HG03280 (cell line): Measurements from ENCODE around the gene SENP3.

ENCODE experiments used
- ATAC-seq: cut with Tn5 transposase; IDR thresholded peaks from one replicate; pipeline ENCODE4 v1.9.1; 2021; ENCODE audit warnings: mild to moderate bottlenecking, moderate library complexity; ENCODE audit not compliant: unreplicated experiment

SENP3 gene

DNA sequence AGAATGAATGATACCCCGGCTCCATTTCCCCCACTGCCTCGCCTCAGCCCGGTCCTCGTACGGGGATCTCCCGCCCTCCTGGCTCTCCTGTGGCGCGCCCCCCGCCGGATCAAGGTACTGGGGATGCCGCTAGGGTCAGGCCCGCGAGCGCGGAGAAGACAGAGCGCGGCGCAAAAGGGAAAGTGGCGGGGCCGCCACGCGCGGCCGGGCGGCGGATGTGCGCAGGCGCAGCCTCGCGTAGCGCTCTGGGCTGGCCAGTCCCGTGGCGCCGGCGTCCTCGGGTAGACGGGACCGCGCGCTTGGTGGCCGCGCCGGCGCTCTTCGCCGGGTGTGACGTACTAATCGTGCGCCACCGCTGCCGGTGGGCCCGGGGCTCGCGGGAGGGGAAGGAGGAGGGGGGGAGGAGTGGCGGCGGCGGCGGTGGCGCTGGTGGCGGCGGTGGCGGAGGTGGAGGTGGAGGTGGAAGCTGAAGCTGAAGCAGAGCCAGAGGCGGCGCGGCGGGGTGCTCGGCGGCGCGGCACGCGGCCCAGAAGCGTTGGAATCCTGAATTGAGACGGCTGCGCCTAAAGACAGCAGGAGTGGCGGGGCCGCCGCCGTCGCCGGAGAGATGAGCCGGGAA lies at the start of gene SENP3:
Gene SENP3 (plus strand): TSS at position 331 of the 619 bp plus-strand sequence. CDS start 1,158 bp downstream, outside the sequence.
- ATAC-seq = peak; percentile 67

DNA sequence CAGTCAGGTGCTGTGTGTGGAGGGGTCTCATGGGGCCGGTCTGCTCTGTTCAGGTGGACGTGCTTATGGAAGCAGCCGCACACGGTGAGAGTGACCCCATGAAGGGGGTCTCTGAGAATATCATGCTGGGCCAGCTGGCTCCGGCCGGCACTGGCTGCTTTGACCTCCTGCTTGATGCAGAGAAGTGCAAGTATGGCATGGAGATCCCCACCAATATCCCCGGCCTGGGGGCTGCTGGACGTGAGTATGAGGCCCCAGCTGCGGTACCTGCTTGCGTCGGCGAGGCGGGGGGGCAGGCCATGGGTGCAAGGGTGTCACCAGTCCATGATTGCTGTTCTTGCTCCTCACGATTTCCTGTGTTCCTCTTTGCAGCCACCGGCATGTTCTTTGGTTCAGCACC lies 49.6 kb upstream of the SENP3 start:
- no peak for ATAC-seq

DNA sequence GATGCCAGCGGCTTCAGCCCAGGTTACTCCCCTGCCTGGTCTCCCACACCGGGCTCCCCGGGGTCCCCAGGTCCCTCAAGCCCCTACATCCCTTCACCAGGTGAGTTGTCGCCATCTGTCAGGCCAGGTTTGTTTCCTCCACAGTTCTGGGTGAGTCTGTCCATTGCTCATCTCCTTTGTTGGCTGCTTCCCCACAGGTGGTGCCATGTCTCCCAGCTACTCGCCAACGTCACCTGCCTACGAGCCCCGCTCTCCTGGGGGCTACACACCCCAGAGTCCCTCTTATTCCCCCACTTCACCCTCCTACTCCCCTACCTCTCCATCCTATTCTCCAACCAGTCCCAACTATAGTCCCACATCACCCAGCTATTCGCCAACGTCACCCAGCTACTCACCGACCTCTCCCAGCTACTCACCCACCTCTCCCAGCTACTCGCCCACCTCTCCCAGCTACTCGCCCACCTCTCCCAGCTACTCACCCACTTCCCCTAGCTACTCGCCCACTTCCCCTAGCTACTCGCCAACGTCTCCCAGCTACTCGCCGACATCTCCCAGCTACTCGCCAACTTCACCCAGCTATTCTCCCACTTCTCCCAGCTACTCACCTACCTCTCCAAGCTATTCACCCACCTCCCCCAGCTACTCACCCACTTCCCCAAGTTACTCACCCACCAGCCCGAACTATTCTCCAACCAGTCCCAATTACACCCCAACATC lies 48.7 kb upstream of the SENP3 start:
- ATAC-seq = no peak

DNA sequence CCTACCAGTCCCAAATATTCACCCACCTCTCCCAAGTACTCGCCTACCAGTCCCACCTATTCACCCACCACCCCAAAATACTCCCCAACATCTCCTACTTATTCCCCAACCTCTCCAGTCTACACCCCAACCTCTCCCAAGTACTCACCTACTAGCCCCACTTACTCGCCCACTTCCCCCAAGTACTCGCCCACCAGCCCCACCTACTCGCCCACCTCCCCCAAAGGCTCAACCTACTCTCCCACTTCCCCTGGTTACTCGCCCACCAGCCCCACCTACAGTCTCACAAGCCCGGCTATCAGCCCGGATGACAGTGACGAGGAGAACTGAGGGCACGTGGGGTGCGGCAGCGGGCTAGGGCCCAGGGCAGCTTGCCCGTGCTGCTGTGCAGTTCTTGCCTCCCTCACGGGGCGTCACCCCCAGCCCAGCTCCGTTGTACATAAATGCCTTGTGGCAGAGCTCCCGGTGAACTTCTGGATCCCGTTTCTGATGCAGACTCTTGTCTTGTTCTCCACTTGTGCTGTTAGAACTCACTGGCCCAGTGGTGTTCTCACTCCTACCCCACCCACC lies 47.8 kb upstream of the SENP3 start:
- no peak for ATAC-seq

DNA sequence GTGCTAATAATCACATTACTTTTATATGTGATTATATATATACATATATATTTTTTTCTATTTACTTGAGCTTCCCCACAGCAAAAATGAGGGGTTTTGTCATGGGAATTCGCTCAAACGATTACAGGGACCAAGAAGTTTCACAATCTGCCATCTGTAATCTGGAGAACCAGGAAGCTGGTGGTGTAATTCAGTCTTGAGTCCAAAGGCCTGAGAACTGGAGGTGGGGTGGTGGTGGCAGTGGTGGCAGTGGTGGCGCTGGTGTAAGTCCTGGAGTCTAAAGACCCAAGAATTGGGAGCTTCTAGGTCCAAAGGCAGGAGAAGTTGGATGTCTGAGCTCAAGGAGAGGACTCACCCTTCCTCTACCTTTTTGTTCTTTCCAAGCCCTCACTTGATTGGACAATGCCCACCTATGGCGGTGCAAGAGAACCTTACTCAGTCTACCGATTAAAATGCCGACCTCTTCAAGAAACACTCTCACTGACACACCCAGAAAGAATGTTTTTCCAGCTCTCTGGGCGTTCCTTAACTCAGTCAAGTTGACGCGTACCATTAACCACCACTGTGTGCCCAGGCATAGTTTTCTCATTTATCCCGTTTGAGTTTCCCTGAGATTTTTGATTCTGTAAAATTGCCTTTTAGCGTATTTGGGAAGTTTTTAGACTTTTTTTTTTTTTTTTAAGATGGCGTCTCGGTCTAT lies 45.7 kb upstream of the SENP3 start:
- ATAC-seq = no peak

DNA sequence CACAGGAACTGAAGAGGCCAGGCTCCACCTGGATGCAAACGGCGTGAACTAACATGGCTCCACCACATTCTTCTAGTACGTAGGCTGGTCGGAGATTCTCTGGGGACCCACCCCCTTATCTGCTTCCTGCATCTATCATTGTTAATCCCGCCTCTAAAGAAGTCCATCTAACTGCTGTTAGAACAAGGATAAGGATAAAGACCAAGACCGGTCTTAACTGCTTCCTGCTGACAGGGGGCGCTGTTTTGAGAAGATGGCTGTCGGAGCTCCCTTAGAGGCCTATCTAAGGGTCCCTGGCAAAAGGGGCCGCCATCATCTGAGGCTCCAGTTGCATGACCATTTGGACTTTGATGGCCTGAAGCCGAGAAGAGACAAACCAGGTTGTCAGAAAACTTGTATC lies 38.7 kb upstream of the SENP3 start:
- ATAC-seq = no peak

DNA sequence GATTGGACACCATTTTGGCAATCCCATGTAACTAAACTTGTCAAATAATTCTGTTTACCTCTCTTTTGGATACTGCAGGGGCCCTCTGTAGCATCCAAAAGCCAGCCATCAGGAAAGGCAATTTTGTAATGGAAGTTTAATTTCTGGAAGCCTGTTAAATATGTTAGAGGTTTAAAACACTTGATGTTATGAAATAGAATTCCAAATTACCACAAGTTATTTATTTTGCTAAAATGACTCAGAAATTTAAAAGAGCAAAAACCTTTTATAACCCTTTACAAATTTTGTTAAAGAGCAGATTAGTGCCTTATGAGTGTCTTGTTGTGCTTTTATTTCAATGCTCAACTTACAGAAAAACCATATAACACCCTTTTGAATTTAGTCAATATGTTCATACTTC lies 32.9 kb upstream of the SENP3 start:
- no peak for ATAC-seq

DNA sequence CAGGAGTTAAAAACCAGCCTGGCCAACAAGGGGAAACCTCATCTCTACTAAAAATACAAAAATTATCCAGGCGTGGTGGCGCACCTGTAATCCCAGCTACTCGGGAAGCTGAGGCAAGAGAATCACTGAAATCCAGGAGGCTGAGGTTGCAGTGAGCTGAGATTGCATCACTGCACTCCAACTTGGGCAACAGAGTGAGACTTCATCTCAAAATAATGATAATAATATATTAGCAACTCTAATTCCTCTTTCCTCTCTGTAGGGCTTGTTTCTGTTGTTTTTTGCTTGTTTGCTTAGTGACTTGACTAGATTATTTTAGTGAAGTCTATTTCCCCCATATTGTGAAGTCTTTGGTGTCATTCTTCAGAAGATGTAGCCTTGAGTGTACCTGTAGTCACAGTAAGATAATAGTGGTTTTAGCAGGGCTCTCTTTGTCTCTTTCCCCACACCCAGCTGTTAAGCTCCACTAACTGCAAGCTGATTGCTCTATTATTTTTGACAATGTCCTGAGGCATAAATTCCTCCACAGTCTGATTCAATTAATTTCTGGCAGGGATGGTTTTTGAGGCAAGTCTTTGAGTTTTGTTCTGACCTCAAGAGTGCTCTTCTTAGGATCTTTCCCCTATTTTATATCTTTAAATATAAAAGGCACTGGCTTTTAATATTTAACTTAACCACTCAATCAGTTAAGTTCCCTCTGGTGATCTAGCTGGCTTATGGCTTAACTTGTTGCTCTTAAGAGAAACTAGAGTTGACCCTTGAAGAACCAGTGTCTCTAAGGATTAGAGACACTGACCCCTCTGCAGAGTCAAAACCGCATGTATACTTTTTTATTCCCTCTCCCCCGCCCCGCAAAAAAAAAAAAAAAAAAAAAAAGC lies 31.5 kb upstream of the SENP3 start:
- ATAC-seq = no peak

DNA sequence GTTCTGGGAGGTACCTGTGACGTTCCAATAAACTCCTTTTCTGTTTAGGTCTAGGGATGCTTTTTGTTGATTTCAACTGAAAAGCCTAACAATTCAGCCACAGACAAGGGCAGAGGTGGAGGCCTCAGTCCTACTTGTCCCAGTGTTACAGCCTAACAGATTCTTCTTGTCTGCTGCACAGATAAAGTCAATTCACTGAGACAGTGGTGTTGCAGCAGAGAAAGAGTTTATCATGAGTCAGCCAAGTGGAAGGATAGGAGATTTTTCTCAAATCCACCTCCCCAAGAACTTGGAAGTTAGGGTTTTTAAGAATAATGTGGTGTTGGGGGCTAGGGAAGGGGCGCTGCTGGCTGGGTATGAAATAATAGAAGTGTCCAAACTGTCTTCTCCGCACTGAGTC lies 23.7 kb upstream of the SENP3 start:
- ATAC-seq = no peak

DNA sequence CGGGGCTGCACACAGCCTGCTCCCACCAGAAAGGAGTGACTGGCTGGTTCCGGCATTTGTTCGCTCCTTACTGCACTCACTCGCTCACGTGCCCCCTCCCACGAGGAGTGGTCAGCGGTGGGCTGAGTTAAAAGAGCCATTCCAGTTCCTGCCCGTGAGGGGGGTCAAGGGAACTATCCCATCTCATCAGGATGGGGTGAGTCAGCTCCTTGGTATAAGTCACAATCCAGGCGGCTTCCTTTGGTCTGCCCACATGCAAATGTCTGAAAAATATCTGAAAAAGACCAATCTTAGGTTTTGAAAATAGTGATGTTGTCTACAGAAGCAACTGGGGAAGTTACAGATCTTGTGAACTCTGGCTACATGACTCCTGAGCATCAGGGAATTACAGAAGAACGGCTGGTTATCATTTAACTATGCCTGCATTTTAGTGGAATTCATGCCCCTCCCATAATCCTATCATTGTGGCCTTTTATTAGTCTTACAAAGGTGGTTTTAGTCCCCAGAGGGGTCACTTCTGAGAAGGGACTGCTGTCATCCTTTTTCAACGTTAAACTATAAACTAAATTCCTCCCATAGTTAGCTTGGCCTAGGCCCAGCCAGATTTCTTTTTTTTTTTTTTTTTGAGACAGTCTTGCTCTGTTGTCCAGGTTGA lies 22.7 kb upstream of the SENP3 start:
- no peak for ATAC-seq

DNA sequence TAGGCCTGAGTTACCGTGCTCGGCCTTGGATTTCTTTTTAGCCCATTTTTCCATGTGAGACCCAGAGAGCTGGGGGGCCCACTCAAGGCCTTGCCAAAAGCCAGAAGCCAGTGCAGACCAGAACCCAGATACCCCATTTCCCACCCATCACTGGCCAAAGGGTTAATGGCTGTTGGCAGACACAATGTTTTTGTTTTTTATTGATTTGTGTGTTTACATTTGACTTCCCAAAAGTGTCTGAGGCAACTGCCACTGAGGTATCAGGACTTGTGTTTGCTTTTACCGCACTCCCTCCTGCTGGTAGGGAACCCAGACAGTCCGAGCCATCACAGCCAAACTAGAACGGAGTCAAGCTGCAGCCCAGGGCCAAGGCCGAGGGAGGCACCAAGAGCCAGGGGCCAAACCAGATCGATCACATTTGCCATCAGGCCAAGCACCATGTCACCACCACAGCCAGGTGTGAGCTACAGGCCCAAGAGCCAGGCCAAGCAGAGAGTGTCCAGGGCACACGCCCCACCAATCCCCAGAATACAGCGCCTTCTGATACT lies 20.6 kb upstream of the SENP3 start:
- no peak for ATAC-seq

DNA sequence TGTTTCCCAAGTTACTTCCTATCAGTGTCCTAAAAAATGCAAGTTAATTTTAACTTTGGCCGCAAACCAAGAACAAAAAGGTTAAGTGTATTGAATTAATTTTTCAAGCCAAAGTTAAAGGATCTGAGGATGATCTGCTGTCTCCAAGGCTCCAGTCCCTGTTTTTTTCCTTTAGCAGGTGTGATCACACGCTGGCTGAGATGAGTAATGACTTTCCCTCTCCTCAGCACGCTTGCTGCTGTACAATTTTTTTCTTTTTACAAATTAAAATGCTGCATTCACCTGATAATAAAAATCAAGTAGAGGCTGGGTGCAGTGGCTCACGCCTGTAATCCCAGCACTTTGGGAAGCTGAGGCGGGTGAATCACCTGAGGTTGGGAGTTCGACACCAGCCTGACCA lies 16.8 kb upstream of the SENP3 start:
- no peak for ATAC-seq

DNA sequence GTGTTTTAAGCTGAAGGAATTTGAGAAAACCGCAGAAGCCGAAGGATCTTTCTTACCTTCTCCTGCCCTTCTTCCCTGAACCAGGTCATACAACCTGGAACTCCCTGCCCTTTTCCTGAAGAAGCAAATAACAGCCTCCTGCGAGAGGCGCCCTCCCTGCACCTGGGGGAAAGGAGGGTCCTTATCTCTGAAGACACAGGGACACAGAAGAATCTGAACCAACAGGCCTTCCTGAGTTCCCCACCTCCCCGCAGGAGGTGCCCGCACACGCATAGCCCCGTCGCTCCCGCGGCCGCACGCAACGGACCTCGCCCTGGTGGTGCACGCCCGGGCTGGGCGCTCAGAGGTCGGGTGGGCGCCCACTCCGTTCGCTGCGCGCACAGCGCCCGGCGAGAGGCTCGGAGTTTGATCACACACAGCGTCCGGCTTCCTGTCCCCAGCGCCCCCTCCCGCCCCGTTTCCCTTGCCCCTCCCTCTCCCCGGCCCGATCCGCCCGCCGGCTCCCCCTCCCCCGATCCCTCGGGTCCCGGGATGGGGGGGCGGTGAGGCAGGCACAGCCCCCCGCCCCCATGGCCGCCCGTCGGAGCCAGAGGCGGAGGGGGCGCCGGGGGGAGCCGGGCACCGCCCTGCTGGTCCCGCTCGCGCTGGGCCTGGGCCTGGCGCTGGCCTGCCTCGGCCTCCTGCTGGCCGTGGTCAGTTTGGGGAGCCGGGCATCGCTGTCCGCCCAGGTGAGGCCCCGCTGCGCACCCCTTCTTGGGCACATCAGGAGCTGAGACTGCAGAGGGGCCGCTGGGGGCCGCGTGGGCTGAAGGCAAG lies 12.9 kb upstream of the SENP3 start, which contains the start of gene TNFSF12:
Gene TNFSF12 (plus strand): TSS at position 474 of the 816 bp plus-strand sequence. CDS start 96 bp downstream, at position 570.
- ATAC-seq = no peak

DNA sequence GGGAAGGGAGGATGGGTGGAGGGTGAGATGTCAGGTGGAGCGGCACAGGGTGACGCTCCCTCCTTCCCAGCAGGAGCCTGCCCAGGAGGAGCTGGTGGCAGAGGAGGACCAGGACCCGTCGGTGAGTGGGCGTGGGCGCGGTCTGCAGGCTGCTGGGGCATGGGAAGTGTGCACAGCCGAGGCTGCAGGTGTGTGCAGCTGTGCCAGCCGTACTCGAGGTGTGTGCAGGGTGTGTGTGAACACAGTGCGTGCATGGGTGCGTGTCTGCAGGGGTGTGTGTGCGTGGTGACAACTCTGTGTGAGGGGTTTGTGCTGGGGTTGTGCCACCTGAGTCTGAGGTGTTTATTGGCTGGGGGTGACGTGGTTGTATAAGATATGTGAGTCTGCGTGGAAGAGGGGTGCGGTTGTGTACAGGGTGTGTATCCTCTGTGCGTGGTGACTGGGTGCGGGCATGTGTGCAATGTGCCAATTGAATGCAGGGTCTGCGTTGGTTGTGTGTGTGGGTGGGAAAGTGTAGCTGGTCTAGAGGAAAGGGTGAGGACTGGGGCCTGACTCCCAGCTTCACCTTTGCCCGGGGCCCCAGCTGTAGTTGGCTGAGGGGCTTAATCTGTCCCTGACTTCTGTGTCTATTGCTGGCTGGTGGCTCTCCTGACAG lies 12.2 kb upstream of the SENP3 start:
- ATAC-seq = no peak

DNA sequence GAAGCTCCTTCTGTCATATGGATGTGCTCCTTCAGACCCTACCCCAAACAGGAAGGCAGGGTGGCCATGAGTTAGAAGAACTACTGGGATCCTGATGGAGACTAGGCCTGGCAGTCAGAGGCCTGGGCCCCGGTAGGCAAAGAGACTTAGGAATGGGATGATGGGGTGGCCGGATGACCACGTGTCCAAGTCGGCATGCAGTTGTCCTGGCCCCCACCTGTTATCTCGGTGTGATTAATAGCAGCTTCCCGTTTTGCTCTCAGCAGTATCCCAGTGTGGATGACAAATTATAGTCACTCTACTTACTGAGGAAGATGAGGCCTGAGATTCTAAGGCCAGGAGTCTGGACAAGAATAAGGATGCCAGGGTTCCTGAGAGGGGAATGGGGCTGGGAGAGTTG lies 11.4 kb upstream of the SENP3 start:
- ATAC-seq = no peak

DNA sequence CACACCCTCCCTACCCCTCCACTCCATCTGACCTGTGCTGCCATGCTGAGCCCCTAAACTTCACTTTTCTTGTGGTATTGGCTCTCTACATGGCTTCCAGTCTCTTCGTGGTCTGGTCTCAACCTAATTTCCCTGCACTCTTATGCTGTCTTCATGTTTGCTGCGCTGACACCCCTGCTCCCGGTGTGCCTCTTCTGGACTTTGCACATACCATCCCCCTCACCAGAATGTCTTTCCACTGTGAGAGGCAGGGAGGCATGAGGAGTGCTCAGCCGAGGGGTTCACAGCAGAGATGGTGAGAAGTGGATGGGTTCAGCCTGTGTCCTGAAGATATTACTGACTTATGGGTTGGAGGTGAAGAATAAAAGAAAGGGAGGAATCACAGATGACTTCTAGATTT lies 10.3 kb upstream of the SENP3 start:
- no peak for ATAC-seq

DNA sequence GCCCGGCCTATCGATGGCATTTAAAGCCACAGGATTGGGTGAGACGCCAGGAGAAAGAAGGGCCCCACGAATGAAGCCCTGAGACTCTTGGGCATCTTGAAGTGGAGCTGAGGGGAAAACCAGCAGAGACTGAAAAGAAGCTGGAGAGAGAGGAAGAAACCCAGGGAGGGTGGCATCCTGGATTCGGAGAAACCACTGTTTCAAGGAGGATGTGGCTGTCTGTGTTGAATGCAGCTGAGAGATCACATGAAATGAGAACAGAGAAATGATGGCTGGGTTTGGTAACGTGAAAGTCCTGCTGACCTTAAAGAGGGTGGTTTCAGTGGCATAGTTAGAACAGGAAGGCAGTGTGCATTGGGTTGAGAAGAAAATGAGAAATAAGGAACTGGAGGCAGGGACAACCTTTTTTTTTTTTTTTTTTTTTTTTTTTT lies 9.1 kb upstream of the SENP3 start:
- ATAC-seq = peak; percentile 75

DNA sequence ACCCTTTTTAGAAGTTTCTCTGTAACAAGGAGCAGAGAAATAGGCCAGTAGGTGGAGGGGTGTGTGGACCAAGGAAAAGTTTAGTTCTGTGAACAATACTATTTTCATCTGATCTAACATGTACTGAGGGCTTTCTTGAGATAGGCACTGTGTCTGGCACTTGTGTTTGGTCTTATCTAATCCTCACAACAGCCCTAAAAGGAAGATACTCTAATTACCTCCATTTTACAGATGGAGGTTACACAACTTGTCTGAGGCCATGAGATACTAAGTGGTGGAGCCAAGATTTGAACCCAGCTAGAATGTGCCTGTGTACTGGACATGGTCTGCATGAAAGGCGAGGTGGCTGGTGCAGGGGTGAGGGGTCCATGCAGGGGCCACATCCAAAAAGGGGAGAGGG lies 8.4 kb upstream of the SENP3 start:
- no peak for ATAC-seq
